Measurements from ENCODE around the gene CSRP3.

DNA sequence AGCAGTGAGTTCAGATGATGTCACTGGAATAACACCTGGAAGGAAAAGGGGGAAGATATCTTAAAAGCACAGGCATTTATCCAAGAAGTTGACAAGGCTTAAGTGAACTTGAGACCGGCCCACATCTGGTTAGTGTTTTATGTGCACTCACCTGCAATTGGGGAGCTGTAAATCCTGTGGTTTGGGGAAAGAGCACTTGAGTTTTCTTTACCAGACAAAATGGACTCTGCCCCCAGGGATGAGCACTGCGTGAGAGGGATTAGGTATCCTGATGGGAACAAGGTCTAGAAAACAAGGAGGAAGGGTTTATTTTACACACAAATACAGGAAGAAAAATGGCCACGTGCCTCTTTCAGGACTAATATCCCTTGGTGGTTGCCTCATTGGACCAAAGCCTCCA lies 23.8 kb upstream of the CSRP3 start:
- TF ChIP-seq, protein P1, sequence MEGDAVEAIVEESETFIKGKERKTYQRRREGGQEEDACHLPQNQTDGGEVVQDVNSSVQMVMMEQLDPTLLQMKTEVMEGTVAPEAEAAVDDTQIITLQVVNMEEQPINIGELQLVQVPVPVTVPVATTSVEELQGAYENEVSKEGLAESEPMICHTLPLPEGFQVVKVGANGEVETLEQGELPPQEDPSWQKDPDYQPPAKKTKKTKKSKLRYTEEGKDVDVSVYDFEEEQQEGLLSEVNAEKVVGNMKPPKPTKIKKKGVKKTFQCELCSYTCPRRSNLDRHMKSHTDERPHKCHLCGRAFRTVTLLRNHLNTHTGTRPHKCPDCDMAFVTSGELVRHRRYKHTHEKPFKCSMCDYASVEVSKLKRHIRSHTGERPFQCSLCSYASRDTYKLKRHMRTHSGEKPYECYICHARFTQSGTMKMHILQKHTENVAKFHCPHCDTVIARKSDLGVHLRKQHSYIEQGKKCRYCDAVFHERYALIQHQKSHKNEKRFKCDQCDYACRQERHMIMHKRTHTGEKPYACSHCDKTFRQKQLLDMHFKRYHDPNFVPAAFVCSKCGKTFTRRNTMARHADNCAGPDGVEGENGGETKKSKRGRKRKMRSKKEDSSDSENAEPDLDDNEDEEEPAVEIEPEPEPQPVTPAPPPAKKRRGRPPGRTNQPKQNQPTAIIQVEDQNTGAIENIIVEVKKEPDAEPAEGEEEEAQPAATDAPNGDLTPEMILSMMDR (IDR thresholded peaks at IDR 0.05) = no peak
- no peak for TF ChIP-seq POLR2A (IDR thresholded peaks at IDR 0.05)
